ENCODE measurements around the gene SUGCT.

Gene SUGCT

DNA sequence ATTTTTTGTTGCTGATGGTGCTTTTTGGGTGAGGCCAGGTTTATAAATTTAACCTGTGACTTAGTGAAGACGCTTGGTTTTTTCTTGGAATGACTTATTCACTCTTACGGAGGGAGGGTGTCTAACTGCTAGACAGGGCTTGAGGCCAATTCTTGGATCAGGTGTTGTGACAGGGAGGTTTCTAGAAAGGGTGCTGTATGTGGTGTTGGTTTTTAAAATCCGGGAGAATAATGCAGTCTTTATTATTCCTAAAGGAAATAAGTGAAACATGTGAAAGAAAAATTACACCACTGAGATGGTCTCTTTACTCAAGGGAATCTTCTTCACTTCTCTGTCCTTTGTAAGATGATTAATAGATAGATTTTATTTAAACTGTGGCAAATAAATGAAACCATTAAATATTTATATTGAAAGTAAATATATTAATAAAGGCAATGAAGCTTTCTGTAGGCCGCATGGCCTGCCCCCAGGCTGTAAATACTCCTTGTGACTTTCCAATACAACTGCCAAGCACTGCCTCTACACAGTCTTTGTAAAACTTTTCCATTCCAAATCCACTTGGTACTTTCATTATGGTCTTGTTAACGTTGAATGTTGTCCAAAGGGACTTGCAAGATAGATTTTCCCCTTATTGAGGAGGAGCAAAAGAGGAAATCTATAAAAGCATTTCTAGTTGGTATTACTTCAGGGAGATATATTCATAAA lies 323.1 kb downstream of the SUGCT start:
- no peak overlapping the region for H3K27ac ChIP-seq
- no peak overlapping the region for H3K9ac ChIP-seq (ENCODE audit: insufficient read length)
- TF ChIP-seq POLR2AphosphoS5 (IDR thresholded peaks at IDR 0.05; ENCODE audit: borderline replicate concordance, low read depth, low read length) (no peak), FOXP2 (optimal IDR thresholded peaks at IDR 0.05; ENCODE audit: control extremely low read depth, extremely low read length, insufficient read depth) (no peak), EZH2 (IDR thresholded peaks at IDR 0.05) (no peak)
- H3K9me3 ChIP-seq (ENCODE audit: low read depth, low read length): no peaks in the 10 kb centered on the region
- H3K36me3 ChIP-seq (ENCODE audit: insufficient read depth, low read length): no peaks in the 10 kb centered on the region
- DNase-seq (ENCODE audit: low read depth, low spot score): no peak
- H3K4me3 ChIP-seq: no peak overlapping the region

DNA sequence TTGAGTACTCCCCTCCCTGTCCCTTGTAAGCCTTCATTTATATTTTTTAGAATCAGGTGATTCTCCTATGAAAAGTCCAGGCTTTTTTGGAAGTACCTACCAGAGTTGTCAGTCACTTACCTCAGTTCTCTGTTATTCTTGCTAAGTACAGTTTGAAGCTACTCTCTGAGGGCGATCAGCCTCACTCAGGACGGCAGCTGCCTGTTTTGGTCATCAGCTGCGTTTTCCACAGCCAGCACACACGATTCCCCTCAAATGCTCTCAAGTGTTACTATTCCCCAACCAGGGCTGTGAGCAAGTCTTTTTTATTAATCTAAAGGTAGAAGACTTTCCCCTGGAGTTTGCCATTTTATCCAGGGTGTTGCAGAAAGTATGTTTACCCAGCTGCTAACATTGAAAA lies 328.6 kb downstream of the SUGCT start:
- Histone ChIP-seq H3K27ac (no peak overlapping the region), H3K9ac (ENCODE audit: insufficient read length) (no peak overlapping the region), H3K4me3 (no peak overlapping the region), H3K9me3 (ENCODE audit: low read depth, low read length) (no peaks in the 10 kb centered on the region), H3K36me3 (ENCODE audit: insufficient read depth, low read length) (no peaks in the 10 kb centered on the region)
- no peak for DNase-seq (ENCODE audit: low read depth, low spot score)
- TF ChIP-seq FOXP2 (optimal IDR thresholded peaks at IDR 0.05; ENCODE audit: control extremely low read depth, extremely low read length, insufficient read depth) (no peak), EZH2 (IDR thresholded peaks at IDR 0.05) (no peak), POLR2AphosphoS5 (IDR thresholded peaks at IDR 0.05; ENCODE audit: borderline replicate concordance, low read depth, low read length) (no peak)

DNA sequence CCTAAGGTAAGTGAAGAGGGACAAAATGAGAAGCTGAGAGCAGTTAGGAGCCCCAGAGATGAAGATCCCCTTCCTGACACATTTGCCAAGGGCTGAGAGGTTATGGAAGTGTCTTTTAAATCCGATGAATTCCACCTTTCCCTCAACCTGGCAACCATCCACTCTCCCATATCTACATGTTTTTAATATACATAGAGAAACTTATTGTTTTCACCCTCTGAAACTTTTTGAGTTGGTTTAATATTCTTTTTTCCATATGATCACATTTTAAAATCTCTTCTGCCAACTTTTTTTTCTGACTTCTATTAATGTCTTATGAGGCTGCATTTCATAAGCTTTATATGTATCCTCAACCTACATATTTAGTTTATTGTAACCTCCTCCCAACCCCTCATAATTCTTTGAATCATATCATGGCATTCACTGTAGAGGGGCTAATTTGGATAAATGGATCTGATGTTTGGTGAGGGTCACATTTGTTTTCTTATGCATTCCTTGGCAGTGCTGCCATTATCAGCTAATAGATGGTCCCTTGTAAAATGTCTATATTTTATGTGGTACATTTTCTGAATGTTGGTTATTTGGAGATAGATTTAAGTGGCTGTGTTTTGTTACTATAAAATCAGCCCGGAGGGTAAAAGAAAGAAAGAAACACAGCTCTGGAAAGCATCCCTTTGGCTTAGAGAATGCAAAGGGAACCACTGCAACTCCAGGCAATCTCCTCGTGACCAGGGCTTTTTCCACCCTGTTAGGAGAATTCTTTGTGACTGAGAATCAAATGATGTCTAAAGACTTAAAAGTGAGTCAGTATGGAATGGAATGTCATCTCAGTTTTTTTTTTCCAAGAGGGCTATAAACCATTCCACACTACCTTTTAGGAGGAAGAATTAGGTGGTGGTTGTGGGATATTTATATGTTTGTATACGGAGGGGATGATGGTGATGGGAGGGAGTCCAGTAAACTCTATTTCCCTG lies 334.4 kb downstream of the SUGCT start:
- no peak overlapping the region for H3K4me3 ChIP-seq
- no peaks in the 10 kb centered on the region for H3K9me3 ChIP-seq (ENCODE audit: low read depth, low read length)
- H3K36me3 ChIP-seq (ENCODE audit: insufficient read depth, low read length): no peaks in the 10 kb centered on the region
- no peak overlapping the region for H3K27ac ChIP-seq
- TF ChIP-seq POLR2AphosphoS5 (IDR thresholded peaks at IDR 0.05; ENCODE audit: borderline replicate concordance, low read depth, low read length) (no peak), EZH2 (IDR thresholded peaks at IDR 0.05) (no peak), FOXP2 (optimal IDR thresholded peaks at IDR 0.05; ENCODE audit: control extremely low read depth, extremely low read length, insufficient read depth) (no peak)
- no peak overlapping the region for H3K9ac ChIP-seq (ENCODE audit: insufficient read length)
- no peak for DNase-seq (ENCODE audit: low read depth, low spot score)

DNA sequence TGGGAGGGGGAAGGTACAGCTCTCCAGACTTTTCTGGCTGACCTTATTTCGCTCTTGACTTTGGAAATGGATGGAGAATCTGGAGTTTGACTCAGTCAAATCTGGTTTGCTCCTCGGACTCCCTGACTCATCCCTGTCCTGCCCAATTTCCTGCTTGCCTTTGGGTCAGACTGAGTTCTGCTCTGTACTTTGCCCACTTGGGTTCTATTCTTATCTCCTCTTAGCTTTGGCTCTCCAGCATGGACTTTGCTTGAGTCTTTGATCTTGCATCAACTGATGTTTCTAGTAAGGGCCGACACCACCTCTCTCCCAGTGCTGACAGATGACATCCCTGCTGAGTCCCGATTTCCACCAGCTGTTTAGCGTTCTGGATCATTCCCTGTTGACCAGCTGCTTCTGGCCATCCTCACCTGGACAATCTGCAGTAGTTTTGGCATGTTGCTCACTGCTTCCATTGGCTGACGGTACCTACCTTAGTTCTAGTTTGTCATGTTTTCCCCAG lies 335.3 kb downstream of the SUGCT start:
- H3K4me3 ChIP-seq: no peak overlapping the region
- no peak overlapping the region for H3K27ac ChIP-seq
- no peaks in the 10 kb centered on the region for H3K9me3 ChIP-seq (ENCODE audit: low read depth, low read length)

DNA sequence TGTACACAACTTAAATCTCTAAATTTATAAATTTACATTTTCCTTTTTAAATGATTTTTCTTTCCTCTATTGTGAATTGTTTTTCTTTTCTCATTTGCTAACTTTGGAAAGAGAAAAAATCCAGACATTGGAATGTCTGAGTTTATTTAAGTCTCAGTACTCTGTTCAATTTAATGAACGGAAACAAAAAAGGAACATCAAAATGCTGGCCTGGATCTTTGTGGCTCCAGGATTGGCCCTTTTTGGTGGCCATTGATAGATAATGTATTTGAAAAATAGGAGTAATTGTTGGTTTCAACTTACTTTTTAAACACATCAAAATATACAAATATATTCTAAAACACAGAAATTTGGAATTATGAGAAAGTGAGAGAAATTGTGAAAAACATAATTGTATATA lies 336.0 kb downstream of the SUGCT start:
- H3K9ac ChIP-seq (ENCODE audit: insufficient read length): no peak overlapping the region
- DNase-seq (ENCODE audit: low read depth, low spot score): no peak
- no peak overlapping the region for H3K27ac ChIP-seq
- H3K9me3 ChIP-seq (ENCODE audit: low read depth, low read length): no peaks in the 10 kb centered on the region
- no peaks in the 10 kb centered on the region for H3K36me3 ChIP-seq (ENCODE audit: insufficient read depth, low read length)
- no peak overlapping the region for H3K4me3 ChIP-seq
- TF ChIP-seq FOXP2 (optimal IDR thresholded peaks at IDR 0.05; ENCODE audit: control extremely low read depth, extremely low read length, insufficient read depth): no peak
- no peak for TF ChIP-seq EZH2 (IDR thresholded peaks at IDR 0.05)
- no peak for TF ChIP-seq POLR2AphosphoS5 (IDR thresholded peaks at IDR 0.05; ENCODE audit: borderline replicate concordance, low read depth, low read length)

More for the DNA sequence above, 335.3 kb downstream of the SUGCT start:
- Histone ChIP-seq H3K36me3 (ENCODE audit: insufficient read depth, low read length) (no peaks in the 10 kb centered on the region), H3K9ac (ENCODE audit: insufficient read length) (no peak overlapping the region)
- DNase-seq (ENCODE audit: low read depth, low spot score): no peak
- TF ChIP-seq EZH2 (IDR thresholded peaks at IDR 0.05): no peak
- TF ChIP-seq FOXP2 (optimal IDR thresholded peaks at IDR 0.05; ENCODE audit: control extremely low read depth, extremely low read length, insufficient read depth): no peak

DNA sequence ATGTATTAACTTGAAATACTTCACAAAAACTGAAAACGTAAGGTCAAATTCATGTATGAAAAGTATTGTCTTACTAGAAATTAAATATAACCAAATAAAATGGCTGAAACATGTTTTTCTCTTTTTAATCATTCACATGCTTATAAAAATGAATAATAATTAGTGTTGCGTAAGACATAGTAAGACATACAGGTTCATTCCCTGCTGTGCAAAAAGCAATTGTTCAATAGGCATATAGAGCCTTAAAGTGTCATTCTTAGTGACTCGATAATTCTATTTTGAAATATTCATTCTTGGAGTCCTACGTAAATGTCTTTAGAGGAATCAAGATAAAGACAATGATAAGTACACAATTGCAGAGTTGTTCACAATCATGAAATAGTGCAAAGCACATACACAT lies 337.1 kb downstream of the SUGCT start:
- Histone ChIP-seq H3K4me3 (peak overlapping the region; percentile 27), H3K27ac (peak overlapping the region; percentile 69; the same call in 1 of the 2 replicates), H3K9ac (ENCODE audit: insufficient read length) (no peak overlapping the region), H3K9me3 (ENCODE audit: low read depth, low read length) (no peaks in the 10 kb centered on the region), H3K36me3 (ENCODE audit: insufficient read depth, low read length) (no peaks in the 10 kb centered on the region)
- no peak for TF ChIP-seq EZH2 (IDR thresholded peaks at IDR 0.05)
- no peak for TF ChIP-seq FOXP2 (optimal IDR thresholded peaks at IDR 0.05; ENCODE audit: control extremely low read depth, extremely low read length, insufficient read depth)
- TF ChIP-seq POLR2AphosphoS5 (IDR thresholded peaks at IDR 0.05; ENCODE audit: borderline replicate concordance, low read depth, low read length): no peak
- peak; percentile 16 for DNase-seq (ENCODE audit: low read depth, low spot score)

DNA sequence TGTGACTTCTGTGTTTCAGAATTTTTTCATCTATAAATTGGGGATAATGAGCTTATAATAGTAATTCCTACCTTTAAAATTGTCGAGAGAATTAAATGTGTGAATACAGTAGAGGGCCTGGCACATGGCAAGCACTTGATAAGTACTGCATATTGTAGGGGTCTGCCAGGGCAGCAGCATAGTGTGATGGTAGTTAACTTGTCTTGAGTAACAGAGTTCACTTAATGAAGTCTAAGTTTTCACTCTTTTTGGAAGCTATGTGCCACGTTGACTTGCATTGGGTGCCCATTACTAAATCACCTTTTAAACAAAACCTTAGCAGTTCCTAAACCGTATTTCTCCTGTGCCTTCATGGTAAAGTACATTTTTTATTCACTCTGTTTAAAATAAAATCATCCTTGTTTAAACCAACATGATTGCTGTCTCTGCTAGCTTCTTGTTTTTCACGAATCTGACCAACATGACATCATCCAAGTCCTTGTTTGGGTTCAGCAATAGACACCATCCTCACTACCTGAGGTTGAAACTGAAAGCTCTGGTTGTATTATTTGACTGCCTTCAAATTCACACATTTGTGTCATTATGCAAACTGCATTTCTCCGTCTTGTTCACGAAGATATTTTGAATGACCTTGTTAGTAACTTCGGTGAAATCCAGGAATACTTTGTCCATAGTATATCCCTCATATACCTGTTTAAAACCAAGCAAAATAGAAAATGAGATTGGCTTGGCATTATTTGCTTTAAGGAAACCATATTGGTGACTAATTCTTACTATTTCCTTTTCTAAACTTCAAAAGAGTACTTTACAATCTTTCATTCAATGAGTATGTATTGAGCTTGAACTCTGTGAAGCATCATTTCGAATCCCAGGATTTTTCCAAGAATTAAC lies 340.2 kb downstream of the SUGCT start:
- TF ChIP-seq FOXP2 (optimal IDR thresholded peaks at IDR 0.05; ENCODE audit: control extremely low read depth, extremely low read length, insufficient read depth) (no peak), EZH2 (IDR thresholded peaks at IDR 0.05) (no peak)
- no peaks in the 10 kb centered on the region for H3K9me3 ChIP-seq (ENCODE audit: low read depth, low read length)
- H3K9ac ChIP-seq (ENCODE audit: insufficient read length): no peak overlapping the region
- no peaks in the 10 kb centered on the region for H3K36me3 ChIP-seq (ENCODE audit: insufficient read depth, low read length)
- H3K27ac ChIP-seq: no peak overlapping the region
- no peak for DNase-seq (ENCODE audit: low read depth, low spot score)
- no peak overlapping the region for H3K4me3 ChIP-seq

DNA sequence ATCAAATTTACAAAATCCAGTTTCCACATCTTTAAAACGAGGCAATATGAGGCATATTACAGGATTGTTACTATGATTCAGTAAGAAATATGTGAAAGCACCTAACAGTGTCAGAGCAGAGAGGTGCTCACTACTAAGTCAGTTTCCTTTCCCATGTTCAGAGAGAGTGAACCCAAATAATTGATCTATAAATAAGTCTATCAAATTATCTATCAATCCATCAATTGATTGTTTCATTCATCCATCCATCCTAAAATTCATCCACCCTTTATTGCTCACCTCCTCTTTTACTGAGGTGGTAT lies 340.8 kb downstream of the SUGCT start:
- TF ChIP-seq FOXP2 (optimal IDR thresholded peaks at IDR 0.05; ENCODE audit: control extremely low read depth, extremely low read length, insufficient read depth): no peak
- TF ChIP-seq EZH2 (IDR thresholded peaks at IDR 0.05): no peak
- no peak for TF ChIP-seq POLR2AphosphoS5 (IDR thresholded peaks at IDR 0.05; ENCODE audit: borderline replicate concordance, low read depth, low read length)
- no peak overlapping the region for H3K27ac ChIP-seq
- no peak for DNase-seq (ENCODE audit: low read depth, low spot score)
- no peak overlapping the region for H3K4me3 ChIP-seq
- H3K9ac ChIP-seq (ENCODE audit: insufficient read length): no peak overlapping the region
- no peaks in the 10 kb centered on the region for H3K36me3 ChIP-seq (ENCODE audit: insufficient read depth, low read length)
- no peaks in the 10 kb centered on the region for H3K9me3 ChIP-seq (ENCODE audit: low read depth, low read length)

Data from SK-N-MC (cell line).